HG03571 (cell line): Measurements from ENCODE around the gene NEDD9.

Source experiments
- ATAC-seq: cut with Tn5 transposase; IDR thresholded peaks from one replicate; pipeline ENCODE4 v1.9.1; 2021; ENCODE audit not compliant: unreplicated experiment

Gene NEDD9

GRCh38 chr6:11262242-11262641 is 29.8 kb upstream of the NEDD9 start:
- no peak for ATAC-seq

GRCh38 chr6:11260249-11261038 is 28.0 kb upstream of the NEDD9 start:
- ATAC-seq = no peak

DNA sequence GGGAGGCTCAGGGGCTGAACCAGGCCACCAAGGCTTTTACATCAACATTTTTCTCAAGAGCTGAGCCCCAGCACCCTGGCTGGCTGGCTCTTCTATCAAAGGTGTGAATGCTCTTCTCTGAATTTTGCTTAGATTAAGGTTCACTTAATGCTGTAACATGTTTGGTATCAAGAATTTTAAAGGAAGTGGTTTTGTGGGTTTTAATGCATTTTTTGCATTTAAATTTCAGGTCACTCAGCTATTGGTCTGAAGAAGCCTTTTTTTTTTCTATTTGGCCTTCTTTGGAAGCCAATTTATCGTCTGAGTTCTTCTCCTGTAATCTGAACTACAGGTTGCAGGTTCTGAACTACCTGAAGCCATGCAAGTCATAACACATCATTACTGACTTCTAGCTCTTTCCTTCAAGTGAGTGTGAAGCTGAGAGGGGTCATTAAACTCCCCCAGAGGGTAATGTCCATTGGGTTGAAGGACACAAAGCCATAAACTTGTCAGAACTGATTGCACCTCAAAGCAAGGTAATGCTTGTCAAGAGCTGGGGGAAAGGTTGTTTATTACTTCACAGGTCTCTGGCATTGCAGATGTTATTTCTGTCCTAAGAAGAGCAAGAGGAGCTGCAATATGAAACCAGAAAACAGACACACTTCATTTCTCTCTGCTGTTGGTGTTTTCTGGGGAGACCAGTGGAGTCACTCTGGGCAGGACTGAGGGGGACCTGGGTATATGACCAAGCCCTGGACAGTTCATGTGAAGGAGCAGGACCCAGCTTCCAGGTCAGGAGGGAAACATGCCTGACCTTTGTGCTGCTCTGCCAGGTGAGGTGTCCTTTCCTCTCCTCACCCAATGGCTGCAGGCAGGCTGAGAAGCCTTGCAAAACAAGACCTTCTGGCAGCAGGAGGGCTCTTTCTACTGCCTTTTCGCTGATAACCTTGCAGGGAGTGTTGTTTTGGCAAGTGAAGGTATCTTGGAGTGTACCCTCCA is 26.1 kb upstream of the NEDD9 start:
- ATAC-seq = no peak

GRCh38 chr6:11255610-11256009 is 23.1 kb upstream of the NEDD9 start:
- no peak for ATAC-seq

GRCh38 chr6:11253594-11253993 is 21.1 kb upstream of the NEDD9 start:
- ATAC-seq = no peak

GRCh38 chr6:11251553-11252360 is 19.3 kb upstream of the NEDD9 start:
- no peak for ATAC-seq

- no peak for ATAC-seq
These were observed 17.6 kb upstream of the NEDD9 start for GRCh38 chr6:11250108-11250507.

- no peak for ATAC-seq
These were observed 16.7 kb upstream of the NEDD9 start for GRCh38 chr6:11248974-11249761.

DNA sequence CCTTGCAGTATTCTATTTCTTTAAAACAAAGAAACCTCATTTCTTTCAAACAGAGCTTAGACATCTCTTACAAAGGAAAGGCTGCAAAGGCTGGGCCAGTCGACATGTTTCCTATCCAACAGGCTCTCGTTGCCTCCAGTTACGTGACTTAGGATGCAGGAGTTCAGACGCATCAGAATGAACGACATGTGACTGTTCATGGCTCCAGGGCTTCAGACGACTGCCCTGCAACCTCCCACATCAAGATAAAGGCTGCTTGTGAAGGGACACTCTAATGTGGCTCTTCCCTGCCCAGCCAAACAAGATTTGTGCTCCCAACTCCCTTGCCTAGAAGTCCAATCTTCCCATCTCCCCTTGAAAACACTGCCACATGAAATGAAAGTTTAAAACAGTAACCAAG is 14.3 kb upstream of the NEDD9 start:
- no peak for ATAC-seq

DNA sequence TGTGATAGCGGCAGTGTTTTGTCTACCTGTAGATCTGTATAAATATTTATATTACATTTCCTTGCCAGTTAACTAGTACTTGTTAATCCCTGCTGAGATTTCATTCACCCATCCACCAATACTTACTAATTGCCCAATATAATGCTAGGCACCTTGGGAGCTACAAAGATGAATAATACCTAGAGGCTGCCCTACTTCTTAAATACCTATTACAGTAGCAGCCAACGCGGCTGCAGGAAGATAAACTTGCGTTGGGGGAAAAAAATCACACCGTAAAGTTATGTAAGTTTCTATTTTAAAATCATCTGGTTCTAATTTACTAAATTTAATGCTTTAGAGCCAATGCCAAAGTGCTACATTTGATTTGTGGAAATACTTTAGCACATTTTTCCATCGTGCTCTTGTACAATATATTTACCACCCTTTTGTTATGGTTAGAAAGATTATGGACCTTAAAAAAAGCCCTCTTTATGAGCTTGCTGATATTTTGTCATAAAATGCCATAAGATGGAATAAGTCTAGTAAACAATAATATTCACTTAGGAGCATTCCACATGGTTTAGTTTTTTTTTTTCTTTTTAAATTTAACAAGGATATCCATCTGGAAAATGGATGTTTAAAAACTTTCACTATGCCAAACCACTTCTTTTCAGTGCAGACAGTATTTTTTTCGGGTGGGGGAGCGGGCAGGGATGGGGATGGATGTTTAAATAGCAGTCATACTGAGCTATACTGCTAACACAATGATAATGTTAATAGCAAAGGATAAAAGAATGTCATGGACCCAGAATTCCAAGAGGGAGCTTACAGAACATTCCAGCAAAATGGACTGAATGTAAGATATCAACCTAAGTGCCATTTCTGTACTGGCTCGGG is 13.2 kb upstream of the NEDD9 start:
- no peak for ATAC-seq

DNA sequence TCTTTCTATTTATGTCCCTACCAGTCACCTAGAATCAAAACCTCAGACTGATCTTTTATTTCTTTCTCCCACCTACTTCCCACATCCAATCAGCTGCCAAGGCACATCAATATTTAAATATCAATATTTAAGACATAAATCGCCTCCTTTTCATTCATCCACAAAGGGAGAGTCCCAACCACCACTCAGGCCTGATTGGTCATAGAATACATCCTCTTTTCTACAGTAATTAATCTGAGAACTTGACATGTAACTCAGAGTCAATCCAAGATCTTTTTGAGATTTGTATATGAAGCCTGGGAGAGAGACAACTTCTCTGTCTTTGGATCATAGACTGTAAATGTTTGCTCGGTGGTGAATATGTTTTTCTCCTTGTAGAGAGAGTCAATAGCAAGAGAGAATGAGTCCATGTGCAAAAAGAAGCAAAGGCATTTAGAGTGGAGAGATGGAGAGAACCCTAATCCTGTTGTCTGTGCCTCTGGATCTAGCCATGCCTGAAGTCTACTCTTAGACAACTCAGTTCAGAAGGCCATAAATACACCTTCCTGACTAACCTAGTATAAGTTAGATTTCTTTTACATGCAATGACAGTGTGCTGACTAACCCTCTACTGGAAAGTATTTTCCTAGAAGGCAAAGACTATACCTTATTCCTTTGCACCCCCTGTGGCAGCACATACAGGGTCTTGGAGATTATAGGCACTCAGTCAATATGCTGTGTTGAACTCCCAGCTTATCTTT is 12.1 kb upstream of the NEDD9 start:
- no peak for ATAC-seq

DNA sequence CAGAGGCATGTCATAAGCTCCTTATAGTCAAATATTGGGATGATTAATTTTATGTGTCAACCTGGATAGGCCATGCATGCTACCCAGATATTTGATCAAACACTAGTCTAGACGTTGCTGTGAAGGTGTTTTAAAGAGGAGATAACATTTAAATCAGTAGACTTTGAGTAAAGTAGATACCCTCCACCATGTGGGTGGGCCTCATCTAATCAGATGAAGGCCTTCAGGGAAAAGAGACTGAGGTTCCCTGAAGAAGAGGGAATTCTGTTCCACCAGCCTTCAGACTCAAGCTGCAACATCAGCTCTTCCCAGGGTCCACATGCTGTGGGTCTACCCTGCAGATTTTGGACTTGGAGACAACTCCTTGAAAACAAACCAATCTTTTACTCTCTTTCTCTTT is 11.4 kb upstream of the NEDD9 start:
- ATAC-seq = no peak

DNA sequence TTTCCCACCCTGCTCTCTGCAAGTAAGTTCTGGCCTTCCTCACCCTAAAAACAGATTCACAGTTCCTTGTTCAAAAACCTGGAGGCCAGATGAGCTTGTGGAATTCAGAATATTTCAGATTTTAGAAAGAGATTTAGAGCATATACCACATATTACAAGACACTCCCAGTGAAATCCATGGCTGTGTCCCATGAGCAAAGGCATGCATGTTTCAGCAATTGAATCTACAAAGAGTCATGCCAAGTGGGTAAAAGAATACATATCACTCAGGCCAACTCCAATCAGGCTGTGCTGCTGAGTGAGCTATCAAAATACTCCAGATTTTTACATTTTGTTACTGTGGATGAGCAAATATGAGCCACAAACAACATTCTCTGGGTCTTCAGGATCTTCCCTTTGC is 10.2 kb upstream of the NEDD9 start:
- no peak for ATAC-seq

DNA sequence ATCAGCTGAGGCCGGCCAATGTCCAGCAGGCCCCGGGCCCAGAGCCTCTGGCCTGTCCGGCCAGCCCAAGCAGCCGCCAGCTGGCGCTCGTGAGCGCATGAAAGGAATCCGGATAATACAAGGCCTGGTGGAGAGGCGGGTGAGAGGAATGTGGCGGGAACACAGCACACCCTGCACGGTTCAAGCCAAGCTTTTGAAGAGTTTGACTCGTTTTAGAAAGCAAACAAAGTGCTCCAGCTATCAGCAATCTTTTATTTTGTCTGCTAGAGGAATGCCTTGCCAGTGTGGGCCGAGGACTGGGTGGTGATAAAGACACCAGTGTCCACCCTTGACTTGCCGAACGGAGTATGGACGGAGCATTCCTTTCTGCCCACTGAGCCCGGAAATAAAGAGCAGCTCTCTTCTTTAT is 9.3 kb upstream of the NEDD9 start:
- no peak for ATAC-seq

DNA sequence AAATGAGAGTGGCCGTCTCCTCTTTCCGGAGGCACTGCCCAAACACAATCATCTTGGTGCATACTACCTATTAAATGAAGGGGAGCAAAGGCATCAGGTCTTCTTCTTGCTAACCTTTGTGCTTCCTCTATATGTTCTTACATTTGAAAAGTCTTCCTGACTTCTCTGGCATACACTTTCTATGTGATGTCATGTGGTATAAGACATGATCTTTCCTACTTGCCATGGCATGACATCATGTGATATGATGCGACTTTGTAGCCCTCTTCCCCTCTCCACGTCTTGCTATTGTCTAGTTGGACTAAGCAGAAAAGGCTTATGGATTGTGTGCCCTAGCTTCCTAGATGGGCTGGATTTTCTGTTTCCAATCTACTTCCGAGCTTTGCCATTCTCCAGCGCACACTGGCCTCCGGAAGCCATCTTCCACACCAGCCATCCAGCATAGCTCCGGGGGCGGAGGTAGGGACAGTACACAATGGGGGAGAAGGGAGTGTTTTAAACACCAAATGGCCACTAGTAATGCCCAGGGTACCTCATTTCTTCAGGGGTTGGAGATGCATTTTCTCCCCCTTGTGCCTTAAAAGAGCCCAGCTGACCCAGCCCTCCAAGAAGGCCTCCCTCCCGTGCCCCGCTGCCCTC is 8.8 kb upstream of the NEDD9 start:
- no peak for ATAC-seq

GRCh38 chr6:11237956-11238355 is 5.5 kb upstream of the NEDD9 start:
- ATAC-seq = no peak

DNA sequence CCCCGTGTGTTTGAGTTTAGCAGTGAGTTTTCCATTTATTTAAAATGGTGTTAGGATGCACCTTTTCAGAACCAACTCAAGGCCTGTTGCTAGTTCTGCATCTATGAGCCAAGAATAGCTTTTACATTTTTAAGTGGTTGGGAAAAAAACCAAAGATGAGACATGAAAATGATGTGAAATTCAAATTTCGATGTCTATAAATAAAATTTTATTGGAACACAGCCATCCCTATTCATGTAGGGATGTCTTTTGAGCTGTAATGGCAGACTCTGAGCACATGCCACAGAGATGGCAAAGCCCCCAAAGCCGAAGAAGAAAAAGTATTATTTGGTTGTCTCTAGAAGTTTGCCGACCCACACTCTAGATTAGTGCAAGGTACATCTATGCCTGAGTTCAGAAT is 5.0 kb upstream of the NEDD9 start:
- no peak for ATAC-seq

- ATAC-seq = no peak
These were observed 4.4 kb upstream of the NEDD9 start for GRCh38 chr6:11236915-11237314.
